Keratinocyte (primary cell): Measurements from ENCODE around the gene ANKRD36.
"Not testable (repeated sequence)": the region's sequence is repeated elsewhere in the genome, so short reads cannot be mapped to it uniquely, and the experiment has no call there.

ENCODE experiments used
- EZH2 ChIP-seq: IDR thresholded peaks from one replicate; pipeline ENCODE4 v1.6.1; 2012; ENCODE audit warnings: inconsistent platforms, mild to moderate bottlenecking, low read length, moderate library complexity
- TF ChIP-seq, protein P1 (sequence below), 3 experiments: IDR thresholded peaks in 1 of 3; conservative IDR thresholded peaks in 1 of 3; optimal IDR thresholded peaks in 1 of 3; 2 replicates in 2 of 3; 3 replicates in 1 of 3; pipeline versions ENCODE3 to v1.5.1; 2011; ENCODE audit warnings: low read length in 3 of 3, mild to moderate bottlenecking in 3 of 3, moderate library complexity in 2 of 3, control low read depth in 1 of 3, inconsistent platforms in 1 of 3; ENCODE audit not compliant: insufficient read depth in 2 of 3; ENCODE audit errors: extremely low read depth in 1 of 3

- TF ChIP-seq, protein P1, sequence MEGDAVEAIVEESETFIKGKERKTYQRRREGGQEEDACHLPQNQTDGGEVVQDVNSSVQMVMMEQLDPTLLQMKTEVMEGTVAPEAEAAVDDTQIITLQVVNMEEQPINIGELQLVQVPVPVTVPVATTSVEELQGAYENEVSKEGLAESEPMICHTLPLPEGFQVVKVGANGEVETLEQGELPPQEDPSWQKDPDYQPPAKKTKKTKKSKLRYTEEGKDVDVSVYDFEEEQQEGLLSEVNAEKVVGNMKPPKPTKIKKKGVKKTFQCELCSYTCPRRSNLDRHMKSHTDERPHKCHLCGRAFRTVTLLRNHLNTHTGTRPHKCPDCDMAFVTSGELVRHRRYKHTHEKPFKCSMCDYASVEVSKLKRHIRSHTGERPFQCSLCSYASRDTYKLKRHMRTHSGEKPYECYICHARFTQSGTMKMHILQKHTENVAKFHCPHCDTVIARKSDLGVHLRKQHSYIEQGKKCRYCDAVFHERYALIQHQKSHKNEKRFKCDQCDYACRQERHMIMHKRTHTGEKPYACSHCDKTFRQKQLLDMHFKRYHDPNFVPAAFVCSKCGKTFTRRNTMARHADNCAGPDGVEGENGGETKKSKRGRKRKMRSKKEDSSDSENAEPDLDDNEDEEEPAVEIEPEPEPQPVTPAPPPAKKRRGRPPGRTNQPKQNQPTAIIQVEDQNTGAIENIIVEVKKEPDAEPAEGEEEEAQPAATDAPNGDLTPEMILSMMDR (optimal IDR thresholded peaks at IDR 0.05 in 1 of 3, IDR thresholded peaks at IDR 0.05 in 1 of 3, conservative IDR thresholded peaks at IDR 0.05 in 1 of 3; ENCODE audit: extremely low read depth in 1 of 3, insufficient read depth in 2 of 3, low read length in 3 of 3), result not testable (repeated sequence)
- TF ChIP-seq EZH2, result not testable (repeated sequence)
These were observed 44.2 kb upstream of the ANKRD36 start for GRCh38 chr2:97068722-97069121.
